ENCODE measurements around the gene UGT1A10.

DNA sequence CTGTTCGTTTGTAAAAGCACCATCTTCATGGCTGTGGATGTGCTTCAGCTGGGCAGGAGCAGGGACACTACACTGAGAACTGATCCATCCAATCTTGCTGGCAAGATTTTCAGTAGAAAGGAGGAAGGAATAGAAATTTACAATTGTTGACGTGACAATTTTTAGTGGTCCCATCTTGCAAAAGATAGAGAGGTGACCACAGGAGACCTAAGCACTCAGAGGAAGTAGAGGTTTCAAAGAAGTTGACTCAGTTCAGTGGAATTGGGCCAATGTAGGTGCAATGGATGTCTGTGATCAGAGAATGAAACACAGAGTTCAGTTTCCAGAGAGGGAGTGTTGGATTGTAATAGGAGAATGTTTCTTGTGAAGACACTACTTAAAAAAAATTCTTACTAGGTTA lies 77.9 kb downstream of the UGT1A10 start:
- no peak for TF ChIP-seq POLR2A (IDR thresholded peaks at IDR 0.05; ENCODE audit: low read depth, low read length)
- TF ChIP-seq POLR2AphosphoS5 (IDR thresholded peaks at IDR 0.05; ENCODE audit: low read depth, low read length), result no peak
- TF ChIP-seq SPI1 (IDR thresholded peaks at IDR 0.05; ENCODE audit: low read depth, low read length), result no peak
